Astrocyte (in vitro differentiated cells and primary cell): ENCODE measurements around the gene MYO16. TPM values are rescaled to one million over a fixed set of nuclear protein-coding genes. Genes with fewer than 3 reads are reported as not detected.

Experiments
- DNase-seq: peaks from one replicate; pipeline ENCODE4 v3.0.0-alpha.2; 2010; ENCODE audit warnings: low read depth
- FAIRE-seq: peaks from 2 replicates; lab custom pipeline; 2011; peaks lifted over from hg19 to GRCh38; lab: Jason Lieb, UNC
- H2AFZ ChIP-seq: 2 replicates; pipeline ENCODE4 v1.6.0; 2012; ENCODE audit warnings: low read depth, low read length, inconsistent platforms
- H3K27ac ChIP-seq: 2 replicates; pipeline ENCODE4 v1.5.1; 2011; ENCODE audit warnings: low read depth, low read length, inconsistent platforms
- H3K27me3 ChIP-seq: 2 replicates; pipeline ENCODE4 v1.6.0; 2011; ENCODE audit warnings: low read length, inconsistent platforms; ENCODE audit not compliant: insufficient read depth
- H3K36me3 ChIP-seq: 2 replicates; pipeline ENCODE4 v1.5.1; 2011; ENCODE audit warnings: low read length, inconsistent platforms; ENCODE audit not compliant: insufficient read depth
- H3K4me1 ChIP-seq: 2 replicates; pipeline ENCODE4 v1.5.1; 2011; ENCODE audit warnings: low read length, inconsistent platforms; ENCODE audit not compliant: insufficient read depth
- H3K4me2 ChIP-seq: 2 replicates; pipeline ENCODE4 v1.6.0; 2012; ENCODE audit warnings: low read length, inconsistent platforms
- H3K4me3 ChIP-seq: 2 replicates; pipeline ENCODE4 v1.5.1; 2011; ENCODE audit warnings: low read depth, mild to moderate bottlenecking, low read length, inconsistent platforms; ENCODE audit not compliant: insufficient read depth
- H3K79me2 ChIP-seq: 2 replicates; pipeline ENCODE4 v1.6.0; 2012; ENCODE audit warnings: mild to moderate bottlenecking, low read length, inconsistent platforms; ENCODE audit not compliant: insufficient read depth
- H3K9ac ChIP-seq: 2 replicates; pipeline ENCODE4 v1.6.0; 2012; ENCODE audit warnings: mild to moderate bottlenecking, low read length, inconsistent platforms
- H3K9me3 ChIP-seq: 2 replicates; pipeline ENCODE4 v1.5.1; 2012; ENCODE audit warnings: low read depth, mild to moderate bottlenecking, low read length, inconsistent platforms; ENCODE audit not compliant: insufficient read depth
- H4K20me1 ChIP-seq: 2 replicates; pipeline ENCODE4 v1.6.0; 2012; ENCODE audit warnings: low read length, inconsistent platforms; ENCODE audit not compliant: insufficient read depth
- H3K27ac Mint-ChIP-seq: one replicate; pipeline ENCODE4 v1.8.0; 2021; ENCODE audit warnings: mild to moderate bottlenecking, mixed read lengths; ENCODE audit not compliant: unreplicated experiment
- H3K27me3 Mint-ChIP-seq: one replicate; pipeline ENCODE4 v1.8.0; 2021; ENCODE audit warnings: low read depth, mixed read lengths; ENCODE audit not compliant: unreplicated experiment
- H3K36me3 Mint-ChIP-seq: one replicate; pipeline ENCODE4 v1.8.0; 2021; ENCODE audit warnings: low read depth, mixed read lengths; ENCODE audit not compliant: unreplicated experiment
- H3K4me1 Mint-ChIP-seq: one replicate; pipeline ENCODE4 v1.8.0; 2021; ENCODE audit warnings: low read depth, mixed read lengths; ENCODE audit not compliant: unreplicated experiment
- H3K4me3 Mint-ChIP-seq: one replicate; pipeline ENCODE4 v1.8.0; 2021; ENCODE audit warnings: mild to moderate bottlenecking, moderate library complexity, mixed read lengths; ENCODE audit not compliant: unreplicated experiment
- H3K9me3 Mint-ChIP-seq: one replicate; pipeline ENCODE4 v1.8.0; 2021; ENCODE audit warnings: mild to moderate bottlenecking, mixed read lengths; ENCODE audit not compliant: unreplicated experiment
- EZH2 ChIP-seq: IDR thresholded peaks from 2 replicates; pipeline ENCODE4 v1.6.1; 2012; ENCODE audit warnings: mild to moderate bottlenecking, low read length, inconsistent platforms; ENCODE audit not compliant: insufficient read depth
- total RNA-seq: library from RNA; stranded (reverse); gene quantifications from 2 replicates; pipeline ENCODE4 v1.2.1, GENCODE V29; 2021
- TF ChIP-seq, protein P1 (sequence below): IDR thresholded peaks from 2 replicates; pipeline ENCODE4 v1.5.1; 2011; ENCODE audit warnings: low read depth, mild to moderate bottlenecking, inconsistent platforms, low read length, moderate library complexity; ENCODE audit not compliant: insufficient read depth

Gene MYO16
- total RNA-seq, 1 donor from 2014 or later: 0.14 TPM

DNA sequence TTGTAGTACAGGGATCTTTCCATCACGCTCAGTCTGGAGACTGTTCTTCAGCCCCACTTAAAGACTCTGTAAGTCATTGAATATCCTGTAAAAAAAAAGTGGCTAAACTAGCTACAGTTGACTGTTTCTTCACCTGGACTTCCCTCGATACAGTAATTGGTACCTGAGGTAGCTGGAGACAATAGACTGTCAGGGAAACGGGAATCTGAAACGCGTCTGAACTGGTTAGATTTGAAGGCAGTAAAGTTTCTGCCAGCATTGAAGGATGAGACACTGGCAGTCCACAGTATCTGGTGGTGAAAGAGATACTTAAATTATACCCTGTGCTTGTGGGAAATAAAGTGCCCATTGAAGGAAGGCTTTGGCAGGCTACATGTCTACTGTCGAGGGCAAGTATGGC, 606.5 kb downstream of the MYO16 start:
- Histone ChIP-seq H3K9me3 (no peaks in the 10 kb centered on the region), H3K79me2 (no peaks in the 10 kb centered on the region), H4K20me1 (no peaks in the 10 kb centered on the region), H3K27me3 (no peaks in the 10 kb centered on the region), H3K27ac (no peak overlapping the region), H3K36me3 (no peaks in the 10 kb centered on the region), H3K4me2 (no peak overlapping the region), H2AFZ (no peak overlapping the region), H3K4me3 (no peak overlapping the region), H3K9ac (no peak overlapping the region), H3K4me1 (no peaks in the 10 kb centered on the region)
- Mint-ChIP-seq H3K9me3 (peaks cover 4% of the 10 kb centered on the region), H3K36me3 (no peaks in the 10 kb centered on the region), H3K27ac (no peak overlapping the region), H3K4me3 (no peak overlapping the region), H3K27me3 (no peaks in the 10 kb centered on the region), H3K4me1 (peaks cover 13% of the 10 kb centered on the region)
- DNase-seq (no peak), FAIRE-seq (no peak)
- no peak for TF ChIP-seq EZH2
- TF ChIP-seq, protein P1, sequence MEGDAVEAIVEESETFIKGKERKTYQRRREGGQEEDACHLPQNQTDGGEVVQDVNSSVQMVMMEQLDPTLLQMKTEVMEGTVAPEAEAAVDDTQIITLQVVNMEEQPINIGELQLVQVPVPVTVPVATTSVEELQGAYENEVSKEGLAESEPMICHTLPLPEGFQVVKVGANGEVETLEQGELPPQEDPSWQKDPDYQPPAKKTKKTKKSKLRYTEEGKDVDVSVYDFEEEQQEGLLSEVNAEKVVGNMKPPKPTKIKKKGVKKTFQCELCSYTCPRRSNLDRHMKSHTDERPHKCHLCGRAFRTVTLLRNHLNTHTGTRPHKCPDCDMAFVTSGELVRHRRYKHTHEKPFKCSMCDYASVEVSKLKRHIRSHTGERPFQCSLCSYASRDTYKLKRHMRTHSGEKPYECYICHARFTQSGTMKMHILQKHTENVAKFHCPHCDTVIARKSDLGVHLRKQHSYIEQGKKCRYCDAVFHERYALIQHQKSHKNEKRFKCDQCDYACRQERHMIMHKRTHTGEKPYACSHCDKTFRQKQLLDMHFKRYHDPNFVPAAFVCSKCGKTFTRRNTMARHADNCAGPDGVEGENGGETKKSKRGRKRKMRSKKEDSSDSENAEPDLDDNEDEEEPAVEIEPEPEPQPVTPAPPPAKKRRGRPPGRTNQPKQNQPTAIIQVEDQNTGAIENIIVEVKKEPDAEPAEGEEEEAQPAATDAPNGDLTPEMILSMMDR: no peak

GRCh38 chr13:109241160-109241559, 611.7 kb downstream of the MYO16 start:
- no peak overlapping the region for H3K4me3 ChIP-seq
- TF ChIP-seq, protein P1: no peak
- no peak for TF ChIP-seq EZH2
- H3K4me3 Mint-ChIP-seq: no peak overlapping the region
- no peaks in the 10 kb centered on the region for H3K9me3 Mint-ChIP-seq
- no peak overlapping the region for H3K27ac ChIP-seq
- H3K79me2 ChIP-seq: no peaks in the 10 kb centered on the region
- no peaks in the 10 kb centered on the region for H3K27me3 Mint-ChIP-seq
- peak; percentile 54 for DNase-seq
- no peaks in the 10 kb centered on the region for H3K36me3 Mint-ChIP-seq
- H3K4me2 ChIP-seq: no peak overlapping the region
- H3K9ac ChIP-seq: no peak overlapping the region
- H2AFZ ChIP-seq: no peak overlapping the region
- no peaks in the 10 kb centered on the region for H3K27me3 ChIP-seq
- H3K9me3 ChIP-seq: no peaks in the 10 kb centered on the region
- no peaks in the 10 kb centered on the region for H4K20me1 ChIP-seq
- H3K4me1 ChIP-seq: peaks cover 28% of the 10 kb centered on the region
- no peaks in the 10 kb centered on the region for H3K36me3 ChIP-seq
- H3K4me1 Mint-ChIP-seq: peaks cover 31% of the 10 kb centered on the region
- peak; percentile 20 for FAIRE-seq
- H3K27ac Mint-ChIP-seq: no peak overlapping the region

- Histone ChIP-seq H3K4me3 (peak overlapping the region; percentile 22), H3K4me1 (peaks cover 29% of the 10 kb centered on the region), H3K9me3 (no peaks in the 10 kb centered on the region), H3K27me3 (no peaks in the 10 kb centered on the region), H3K27ac (peak overlapping the region; percentile 93), H3K4me2 (peak overlapping the region; percentile 73), H2AFZ (peak overlapping the region; percentile 41), H3K9ac (peak overlapping the region; percentile 75), H4K20me1 (no peaks in the 10 kb centered on the region), H3K79me2 (no peaks in the 10 kb centered on the region), H3K36me3 (no peaks in the 10 kb centered on the region)
- no peaks in the 10 kb centered on the region for H3K36me3 Mint-ChIP-seq
- TF ChIP-seq, protein P1: no peak
- no peak for TF ChIP-seq EZH2
- peak overlapping the region; percentile 11 for H3K4me3 Mint-ChIP-seq
- peak; percentile 97 for DNase-seq
- peak overlapping the region; percentile 98 for H3K27ac Mint-ChIP-seq
- H3K4me1 Mint-ChIP-seq: peaks cover 32% of the 10 kb centered on the region
- FAIRE-seq: peak; percentile 100
- no peaks in the 10 kb centered on the region for H3K27me3 Mint-ChIP-seq
- no peaks in the 10 kb centered on the region for H3K9me3 Mint-ChIP-seq
Measured at GRCh38 chr13:109243311-109243951, 614.0 kb downstream of the MYO16 start.
